ENCODE measurements around the gene UCP3. TPM values are rescaled to one million over a fixed set of nuclear protein-coding genes. Genes with fewer than 3 reads are reported as not detected.

Gene UCP3
- total and polyA plus RNA-seq, 7 donors = 0.23 to 2.8 (median 1.0) TPM; not detected in 1

GRCh38 chr11:73971175-73971719 lies 37.6 kb downstream of the UCP3 start:
- WGBS, 2 donors = 78 to 84% methylated on average over 6 of the region's 6 CpGs
- no peak for DNase-seq

DNA sequence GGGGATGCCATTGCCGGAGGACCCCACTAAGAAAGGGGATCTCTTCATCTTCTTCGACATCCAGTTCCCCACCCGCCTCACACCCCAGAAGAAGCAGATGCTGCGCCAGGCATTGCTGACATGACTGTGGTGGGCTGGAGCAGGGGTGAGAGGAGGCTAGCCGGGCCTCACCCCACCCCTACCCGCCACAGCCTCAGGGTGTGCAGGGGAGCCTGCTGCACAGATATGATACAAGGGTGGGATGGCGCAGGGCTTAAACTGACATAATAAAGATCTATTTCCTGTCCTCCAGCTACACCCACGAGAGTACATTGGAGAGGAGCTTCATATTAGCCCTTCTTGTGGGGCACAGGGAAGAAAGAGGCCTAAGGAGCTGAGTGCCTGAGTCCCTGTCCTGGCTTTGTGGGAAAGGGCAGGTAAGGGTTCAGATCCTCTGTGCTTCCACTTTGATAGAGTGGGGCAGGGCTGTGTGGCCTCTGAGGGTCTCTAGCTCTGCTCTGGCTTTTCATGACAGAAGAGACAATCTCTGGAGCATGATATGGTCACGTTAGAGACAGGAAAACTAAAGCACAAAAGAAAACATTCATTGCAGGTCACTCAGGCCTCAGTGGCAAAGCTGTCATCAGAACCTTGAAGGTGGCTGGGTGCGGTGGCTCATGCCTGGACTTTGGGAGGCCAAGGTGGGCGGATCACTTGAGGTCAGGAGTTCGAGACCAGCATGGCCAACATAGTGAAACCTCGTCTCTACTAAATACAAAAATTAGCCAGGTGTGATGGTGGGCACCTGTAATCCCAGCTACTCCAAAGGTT lies 38.7 kb downstream of the UCP3 start:
- intact Hi-C loops (cut with DNase I) = loop anchor here (10.0 kb wide), 1 partner anchor 125 kb away; no protein-coding TSS in a partner anchor
- DNase-seq = no peak
- Histone ChIP-seq H3K36me3 (peaks cover 0 to 9% (median 0%) of the 10 kb centered on the region in 4 donors), H3K4me3 (no peak overlapping the region), H3K4me1 (no peaks in the 10 kb centered on the region), H3K27ac (no peak overlapping the region), H3K27me3 (peaks cover 0 to 1% (median 0%) of the 10 kb centered on the region in 3 donors), H3K9me3 (no peaks in the 10 kb centered on the region)
- 68 to 73% methylated on average over 13 of the region's 13 CpGs for WGBS, 2 donors
- TF ChIP-seq EP300 (IDR thresholded peaks at IDR 0.05) (no peak), POLR2AphosphoS5 (IDR thresholded peaks at IDR 0.05) (no peak), POLR2A (IDR thresholded peaks at IDR 0.05) (no peak), CTCF (IDR thresholded peaks at IDR 0.05) (no peak)

More at GRCh38 chr11:73971175-73971719, 37.6 kb downstream of the UCP3 start:
- no peak for TF ChIP-seq EP300 (IDR thresholded peaks at IDR 0.05)
- peak in 1 of 4 donors; percentile 10 for TF ChIP-seq POLR2AphosphoS5 (IDR thresholded peaks at IDR 0.05)
- no peak overlapping the region for H3K4me3 ChIP-seq
- intact Hi-C loops (cut with DNase I) = no loop called here
- H3K36me3 ChIP-seq = peaks cover 0 to 19% (median under 1%) of the 10 kb centered on the region in 4 donors
- no peak overlapping the region for H3K27ac ChIP-seq
- no peaks in the 10 kb centered on the region for H3K9me3 ChIP-seq
- no peaks in the 10 kb centered on the region for H3K27me3 ChIP-seq
- no peaks in the 10 kb centered on the region for H3K4me1 ChIP-seq

DNA sequence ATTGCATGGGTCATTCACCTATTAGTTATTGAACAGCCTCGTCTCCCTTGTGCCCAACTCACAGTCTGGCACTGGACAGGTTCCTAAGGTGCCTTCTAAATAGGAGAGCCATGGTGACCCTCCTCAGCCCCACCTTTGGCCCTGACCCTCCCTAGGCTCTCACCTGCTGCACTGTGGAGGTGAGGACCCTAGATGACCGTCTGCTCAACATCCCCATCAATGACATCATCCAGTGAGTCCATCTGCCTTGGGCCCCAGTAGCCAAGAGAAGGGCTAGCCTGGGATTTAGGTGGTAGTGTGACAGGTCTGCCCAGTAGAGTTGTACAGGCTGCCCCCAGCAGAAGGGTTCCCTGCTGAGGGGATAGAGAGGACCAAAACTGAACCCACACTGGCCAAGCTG lies 39.8 kb downstream of the UCP3 start:
- H3K27me3 ChIP-seq = peaks cover 0 to 6% (median 0%) of the 10 kb centered on the region in 3 donors

GRCh38 chr11:73968356-73968966 lies 40.4 kb downstream of the UCP3 start:
- WGBS, 2 donors = 87 to 93% methylated on average over 15 of the region's 15 CpGs
- no peak for DNase-seq
- no peak overlapping the region for H3K27ac ChIP-seq
- H3K27me3 ChIP-seq = peaks cover 0 to 6% (median 0%) of the 10 kb centered on the region in 3 donors
- H3K9me3 ChIP-seq = no peaks in the 10 kb centered on the region
- TF ChIP-seq POLR2AphosphoS5 (IDR thresholded peaks at IDR 0.05) (no peak), POLR2A (IDR thresholded peaks at IDR 0.05) (no peak), CTCF (IDR thresholded peaks at IDR 0.05) (no peak), EP300 (IDR thresholded peaks at IDR 0.05) (no peak)
- H3K4me3 ChIP-seq = no peak overlapping the region
- H3K36me3 ChIP-seq = no peaks in the 10 kb centered on the region
- intact Hi-C loops (cut with DNase I) = loop anchor here (10.0 kb wide), 1 partner anchor 126 kb away; no protein-coding TSS in a partner anchor
- peaks cover 0 to 9% (median 5%) of the 10 kb centered on the region in 4 donors for H3K4me1 ChIP-seq

More for the DNA sequence above, 39.8 kb downstream of the UCP3 start:
- intact Hi-C loops (cut with DNase I) = loop anchor here (10.0 kb wide), 1 partner anchor 126 kb away; no protein-coding TSS in a partner anchor
- Histone ChIP-seq H3K9me3 (no peaks in the 10 kb centered on the region), H3K27ac (no peak overlapping the region), H3K36me3 (no peaks in the 10 kb centered on the region), H3K4me1 (peaks cover 0 to 8% (median 4%) of the 10 kb centered on the region in 4 donors), H3K4me3 (no peak overlapping the region)
- 67 to 80% methylated on average over 2 of the region's 2 CpGs for WGBS, 2 donors
- TF ChIP-seq POLR2A (IDR thresholded peaks at IDR 0.05) = no peak
- no peak for TF ChIP-seq CTCF (IDR thresholded peaks at IDR 0.05)
- no peak for TF ChIP-seq POLR2AphosphoS5 (IDR thresholded peaks at IDR 0.05)
- TF ChIP-seq EP300 (IDR thresholded peaks at IDR 0.05) = no peak
- no peak for DNase-seq

DNA sequence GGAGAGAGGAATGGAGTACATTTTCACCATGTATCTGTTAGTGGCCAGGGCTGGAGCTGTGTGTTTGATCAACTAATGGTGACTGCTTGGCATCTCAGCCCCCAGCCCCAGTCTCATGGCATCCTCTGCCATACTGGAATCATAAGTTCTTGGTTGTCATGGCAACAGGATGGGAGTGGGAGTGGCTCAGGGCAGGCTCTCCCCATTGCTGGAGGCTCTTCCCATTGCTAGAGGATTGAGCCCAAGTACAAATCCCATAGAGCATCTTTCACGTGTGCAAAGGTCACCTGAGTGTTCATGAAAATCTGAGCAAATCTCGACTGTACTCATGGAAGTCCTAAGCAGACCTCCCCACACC lies 43.1 kb downstream of the UCP3 start:
- intact Hi-C loops (cut with DNase I) = loop anchor here (10.0 kb wide), 1 partner anchor 129 kb away; no protein-coding TSS in a partner anchor
- 47 to 75% methylated on average over 2 of the region's 2 CpGs for WGBS, 2 donors
- H3K9me3 ChIP-seq = no peaks in the 10 kb centered on the region
- H3K4me3 ChIP-seq = no peak overlapping the region
- TF ChIP-seq POLR2AphosphoS5 (IDR thresholded peaks at IDR 0.05) (no peak), POLR2A (IDR thresholded peaks at IDR 0.05) (no peak), CTCF (IDR thresholded peaks at IDR 0.05) (no peak), EP300 (IDR thresholded peaks at IDR 0.05) (no peak)
- H3K27me3 ChIP-seq = peaks cover 0 to 6% (median 0%) of the 10 kb centered on the region in 3 donors
- no peak overlapping the region for H3K27ac ChIP-seq
- H3K36me3 ChIP-seq = no peaks in the 10 kb centered on the region
- H3K4me1 ChIP-seq = peaks cover 0 to 9% (median 5%) of the 10 kb centered on the region in 4 donors
- DNase-seq = no peak
